H9 (cell line): ENCODE measurements around the gene MIB2. TPM values are rescaled to one million over a fixed set of nuclear protein-coding genes. Genes with fewer than 3 reads are reported as not detected.
A peak's percentile ranks its signal among the peaks of the same experiment; 100 is the strongest.

Source experiments
- DNase-seq: peaks from one replicate; pipeline ENCODE4 v3.0.0-alpha.2; 2017
- H2AFZ ChIP-seq: one replicate; pipeline ENCODE4 v1.6.1; 2013; ENCODE audit warnings: mild to moderate bottlenecking, low read length, control low read depth, moderate library complexity
- H2AK5ac ChIP-seq: 2 replicates; pipeline ENCODE4 v1.6.1; 2013; ENCODE audit warnings: low read length, control low read depth, mixed read lengths; ENCODE audit not compliant: insufficient read length
- H2BK120ac ChIP-seq: one replicate; pipeline ENCODE4 v1.6.1; 2013; ENCODE audit warnings: low read depth, mild to moderate bottlenecking, low read length, control low read depth, inconsistent platforms; ENCODE audit not compliant: poor library complexity, severe bottlenecking
- H2BK12ac ChIP-seq: 2 replicates; pipeline ENCODE4 v1.6.1; 2013; ENCODE audit warnings: low read length, control low read depth, mixed read lengths, low read depth; ENCODE audit not compliant: insufficient read length
- H2BK15ac ChIP-seq: 2 replicates; pipeline ENCODE4 v1.6.1; 2013; ENCODE audit warnings: low read depth, low read length, control low read depth
- H2BK20ac ChIP-seq: one replicate; pipeline ENCODE4 v1.6.1; 2013; ENCODE audit warnings: low read depth, mild to moderate bottlenecking, low read length, control low read depth, inconsistent platforms; ENCODE audit not compliant: poor library complexity, severe bottlenecking
- H2BK5ac ChIP-seq: 2 replicates; pipeline ENCODE4 v1.6.1; 2013; ENCODE audit warnings: low read length, control low read depth, mixed read lengths; ENCODE audit not compliant: insufficient read length
- H3K14ac ChIP-seq: 2 replicates; pipeline ENCODE4 v1.6.1; 2013; ENCODE audit warnings: low read length, control low read depth; ENCODE audit not compliant: insufficient read depth
- H3K18ac ChIP-seq: 2 replicates; pipeline ENCODE4 v1.6.1; 2013; ENCODE audit warnings: low read depth, mild to moderate bottlenecking, mixed read lengths, low read length, control low read depth; ENCODE audit not compliant: insufficient read length
- H3K23ac ChIP-seq: 2 replicates; pipeline ENCODE4 v1.6.1; 2013; ENCODE audit warnings: low read length, control low read depth, mixed read lengths, low read depth; ENCODE audit not compliant: insufficient read length
- H3K23me2 ChIP-seq: 2 replicates; pipeline ENCODE4 v1.6.1; 2013; ENCODE audit warnings: low read depth, mild to moderate bottlenecking, mixed read lengths, low read length, control low read depth; ENCODE audit not compliant: insufficient read length, poor library complexity, severe bottlenecking
- H3K27ac ChIP-seq: 2 replicates; pipeline ENCODE4 v1.5.1; 2013; ENCODE audit warnings: low read length, control low read depth, mixed read lengths, low read depth; ENCODE audit not compliant: insufficient read length
- H3K27me3 ChIP-seq: 2 replicates; pipeline ENCODE4 v1.6.1; 2013; ENCODE audit warnings: low read length, control low read depth, inconsistent platforms; ENCODE audit not compliant: insufficient read depth
- H3K4ac ChIP-seq: 2 replicates; pipeline ENCODE4 v1.6.1; 2013; ENCODE audit warnings: low read depth, mild to moderate bottlenecking, control low read depth, inconsistent platforms, low read length, moderate library complexity
- H3K4me1 ChIP-seq: 2 replicates; pipeline ENCODE4 v1.6.1; 2013; ENCODE audit warnings: low read length, control low read depth, inconsistent platforms; ENCODE audit not compliant: insufficient read depth
- H3K4me2 ChIP-seq: 2 replicates; pipeline ENCODE4 v1.6.1; 2013; ENCODE audit warnings: low read length, control low read depth, mixed read lengths; ENCODE audit not compliant: insufficient read length, insufficient read depth
- H3K56ac ChIP-seq: 2 replicates; pipeline ENCODE4 v1.6.1; 2013; ENCODE audit warnings: low read depth, mild to moderate bottlenecking, mixed read lengths, low read length, control low read depth; ENCODE audit not compliant: insufficient read length
- H3K79me1 ChIP-seq: 2 replicates; pipeline ENCODE4 v1.6.1; 2013; ENCODE audit warnings: low read depth, mild to moderate bottlenecking, moderate library complexity, low read length, control low read depth, inconsistent platforms; ENCODE audit not compliant: insufficient read depth, poor library complexity, severe bottlenecking
- H3K79me2 ChIP-seq: 2 replicates; pipeline ENCODE4 v1.6.1; 2013; ENCODE audit warnings: low read length, control low read depth, inconsistent platforms; ENCODE audit not compliant: insufficient read depth
- H3K9ac ChIP-seq: 2 replicates; pipeline ENCODE4 v1.6.1; 2013; ENCODE audit warnings: low read length, control low read depth, mixed read lengths; ENCODE audit not compliant: insufficient read length; ENCODE audit errors: extremely low read depth
- H3K9me3 ChIP-seq: one replicate; pipeline ENCODE4 v1.6.1; 2013; ENCODE audit warnings: low read depth, low read length, inconsistent platforms; ENCODE audit not compliant: control insufficient read depth
- H3T11ph ChIP-seq: one replicate; pipeline ENCODE4 v1.6.1; 2013; ENCODE audit warnings: mild to moderate bottlenecking, low read length, control low read depth, inconsistent platforms
- H4K20me1 ChIP-seq: one replicate; pipeline ENCODE4 v1.6.1; 2013; ENCODE audit not compliant: control insufficient read depth, insufficient read length, insufficient read depth
- H4K5ac ChIP-seq: 2 replicates; pipeline ENCODE4 v1.6.1; 2013; ENCODE audit warnings: low read depth, mild to moderate bottlenecking, mixed read lengths, low read length, control low read depth; ENCODE audit not compliant: insufficient read length
- H4K8ac ChIP-seq: replicated peaks from 2 replicates; pipeline ENCODE4 v1.6.1; 2013; ENCODE audit warnings: low read length, control low read depth, mixed read lengths, low read depth; ENCODE audit not compliant: insufficient read length
- H4K91ac ChIP-seq: 2 replicates; pipeline ENCODE4 v1.6.1; 2013; ENCODE audit warnings: low read depth, mild to moderate bottlenecking, moderate library complexity, mixed read lengths, low read length, control low read depth; ENCODE audit not compliant: insufficient read length
- H3K27ac Mint-ChIP-seq, 3 experiments: 2 replicates in 2 of 3; 3 replicates in 1 of 3; pipeline ENCODE4 v1.8.0; 2020 to 2021; ENCODE audit warnings: mixed read lengths in 3 of 3, mild to moderate bottlenecking in 1 of 3, moderate library complexity in 1 of 3
- H3K27me3 Mint-ChIP-seq: 2 replicates; pipeline ENCODE4 v1.8.0; 2021; ENCODE audit warnings: low read depth, mild to moderate bottlenecking, moderate library complexity, mixed read lengths
- H3K36me3 Mint-ChIP-seq, 3 experiments: 2 replicates in 2 of 3; 3 replicates in 1 of 3; pipeline ENCODE4 v1.8.0; 2020 to 2021; ENCODE audit warnings: low read depth in 3 of 3, mixed read lengths in 3 of 3; ENCODE audit not compliant: insufficient read depth in 1 of 3
- H3K4me1 Mint-ChIP-seq, 2 experiments: 2 replicates each; pipeline ENCODE4 v1.8.0; 2020; ENCODE audit warnings: mixed read lengths in 2 of 2
- H3K4me3 Mint-ChIP-seq, 2 experiments: 2 replicates in 1 of 2; 3 replicates in 1 of 2; pipeline ENCODE4 v1.8.0; 2020 to 2021; ENCODE audit warnings: mild to moderate bottlenecking in 2 of 2, mixed read lengths in 2 of 2, moderate library complexity in 1 of 2
- H3K9me3 Mint-ChIP-seq, 2 experiments: 2 replicates in 1 of 2; 3 replicates in 1 of 2; pipeline ENCODE4 v1.8.0; 2020; ENCODE audit warnings: mild to moderate bottlenecking in 2 of 2, mixed read lengths in 2 of 2, moderate library complexity in 1 of 2
- WGBS: extraction: QIAGEN DNeasy Blood & Tissue Kit; methylation state at CpG from one replicate; pipeline ENCODE4 v1.1.7; 2013; ENCODE audit warnings: missing lambda C conversion rate, low lambda C conversion rate, mixed read lengths; ENCODE audit not compliant: insufficient read length; ENCODE audit errors: extremely low coverage; 5-methylcytosine and 5-hydroxymethylcytosine counted together
- total RNA-seq: library from RNA; stranded (reverse); gene quantifications from 2 replicates; pipeline ENCODE4 v1.2.1, GENCODE V29; 2021
- TF ChIP-seq, protein P1 (sequence below): fragments of 200-600 bp; sonication (generic); conservative IDR thresholded peaks from 3 replicates; pipeline ENCODE4 v1.8.0; 2021; ENCODE audit warnings: antibody characterized with exemption, mild to moderate bottlenecking

Gene MIB2
- total RNA-seq, 1 experiment from 2014 or later = 77.8 TPM

- no peaks in the 10 kb centered on the region for H3K9me3 Mint-ChIP-seq
- no peak overlapping the region for H2BK120ac ChIP-seq
- peak overlapping the region in 1 of 2 experiments; percentile 15; a peak in 2 of 5 replicates for H3K4me3 Mint-ChIP-seq
- no peaks in the 10 kb centered on the region for H3K23me2 ChIP-seq
- H3K18ac ChIP-seq = no peak overlapping the region
- H3K27ac Mint-ChIP-seq = peak overlapping the region; percentile 83 to 93 (median 85); a peak in 6 of 7 replicates
- no peaks in the 10 kb centered on the region for H4K20me1 ChIP-seq
- no peak overlapping the region for H3T11ph ChIP-seq
- peak; percentile 50 for DNase-seq
- peaks cover 27 to 35% of the 10 kb centered on the region in 2 experiments for H3K4me1 Mint-ChIP-seq
- WGBS = no CpG with 5 or more reads among the region's 24 CpGs
- H3K36me3 Mint-ChIP-seq = peaks cover 0 to 9% (median 9%) of the 10 kb centered on the region in 3 experiments; a peak in 4 of 7 replicates
- H2BK12ac ChIP-seq = no peak overlapping the region
- no peaks in the 10 kb centered on the region for H3K9me3 ChIP-seq
- H3K4ac ChIP-seq = no peak overlapping the region
- H3K4me2 ChIP-seq = no peak overlapping the region
- H3K56ac ChIP-seq = no peak overlapping the region
- no peak overlapping the region for H3K23ac ChIP-seq
- no peak overlapping the region for H4K5ac ChIP-seq
- H3K79me2 ChIP-seq = peaks cover 2% of the 10 kb centered on the region; the same call in 1 of the 2 replicates
- H2BK5ac ChIP-seq = no peak overlapping the region
- no peak overlapping the region for H2BK20ac ChIP-seq
- no peak overlapping the region for H4K91ac ChIP-seq
- 0 out of 2 replicates have a peak overlapping the region, but pooled peaks have one; percentile 16 for H3K14ac ChIP-seq
- H3K27me3 ChIP-seq = no peaks in the 10 kb centered on the region
- peaks cover 2% of the 10 kb centered on the region; the same call in 1 of the 2 replicates for H3K4me1 ChIP-seq
- H2BK15ac ChIP-seq = no peak overlapping the region
- H2AK5ac ChIP-seq = no peak overlapping the region
- H3K27me3 Mint-ChIP-seq = no peaks in the 10 kb centered on the region
- H4K8ac ChIP-seq = no peak overlapping the region
- H2AFZ ChIP-seq = no peak overlapping the region
- H3K9ac ChIP-seq = peak overlapping the region; percentile 20
- H3K27ac ChIP-seq = no peak overlapping the region
- TF ChIP-seq, protein P1, sequence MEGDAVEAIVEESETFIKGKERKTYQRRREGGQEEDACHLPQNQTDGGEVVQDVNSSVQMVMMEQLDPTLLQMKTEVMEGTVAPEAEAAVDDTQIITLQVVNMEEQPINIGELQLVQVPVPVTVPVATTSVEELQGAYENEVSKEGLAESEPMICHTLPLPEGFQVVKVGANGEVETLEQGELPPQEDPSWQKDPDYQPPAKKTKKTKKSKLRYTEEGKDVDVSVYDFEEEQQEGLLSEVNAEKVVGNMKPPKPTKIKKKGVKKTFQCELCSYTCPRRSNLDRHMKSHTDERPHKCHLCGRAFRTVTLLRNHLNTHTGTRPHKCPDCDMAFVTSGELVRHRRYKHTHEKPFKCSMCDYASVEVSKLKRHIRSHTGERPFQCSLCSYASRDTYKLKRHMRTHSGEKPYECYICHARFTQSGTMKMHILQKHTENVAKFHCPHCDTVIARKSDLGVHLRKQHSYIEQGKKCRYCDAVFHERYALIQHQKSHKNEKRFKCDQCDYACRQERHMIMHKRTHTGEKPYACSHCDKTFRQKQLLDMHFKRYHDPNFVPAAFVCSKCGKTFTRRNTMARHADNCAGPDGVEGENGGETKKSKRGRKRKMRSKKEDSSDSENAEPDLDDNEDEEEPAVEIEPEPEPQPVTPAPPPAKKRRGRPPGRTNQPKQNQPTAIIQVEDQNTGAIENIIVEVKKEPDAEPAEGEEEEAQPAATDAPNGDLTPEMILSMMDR = peak; percentile 50
- H3K79me1 ChIP-seq = no peaks in the 10 kb centered on the region
Observed at GRCh38 chr1:1678581-1679380, 63.5 kb downstream of the MIB2 start.

Other genes with a start within 250 kb of the MIB2 start
- 196 and 209 TPM in 2 replicates for gene AURKAIP1, start 240.3 kb upstream of the MIB2 start, total RNA-seq
- 160 and 173 TPM in 2 replicates for gene CCNL2, start 216.2 kb upstream of the MIB2 start, total RNA-seq
- 156 and 162 TPM in 2 replicates for gene MRPL20, start 208.2 kb upstream of the MIB2 start, total RNA-seq
- gene ANKRD65, start 194.2 kb upstream of the MIB2 start, total RNA-seq = 3.1 and 3.2 TPM in 2 replicates
- gene VWA1, start 179.8 kb upstream of the MIB2 start, total RNA-seq = 55.6 and 57.1 TPM in 2 replicates
- gene ATAD3C, start 165.8 kb upstream of the MIB2 start, total RNA-seq = 7.5 and 7.7 TPM in 2 replicates
- 76.8 and 78.6 TPM in 2 replicates for gene ATAD3B, start 143.7 kb upstream of the MIB2 start, total RNA-seq
- gene ATAD3A, start 103.3 kb upstream of the MIB2 start, total RNA-seq = 55.8 and 59.4 TPM in 2 replicates
- 7.7 and 8.7 TPM in 2 replicates for gene TMEM240, start 74.9 kb upstream of the MIB2 start, total RNA-seq
- 179 and 186 TPM in 2 replicates for gene SSU72, start 40.6 kb upstream of the MIB2 start, total RNA-seq
- gene FNDC10, start 15.4 kb upstream of the MIB2 start, total RNA-seq = 15.2 TPM in 2 replicates
- 12.5 and 13.7 TPM in 2 replicates for gene MMP23B, start 16.7 kb downstream of the MIB2 start, total RNA-seq
- gene CDK11B, start 43.5 kb downstream of the MIB2 start, total RNA-seq = 30.1 and 33.3 TPM in 2 replicates
- 39.6 and 41.7 TPM in 2 replicates for gene SLC35E2B, start 77.3 kb downstream of the MIB2 start, total RNA-seq
- 49.5 and 50.1 TPM in 2 replicates for gene CDK11A, start 108.9 kb downstream of the MIB2 start, total RNA-seq
- gene NADK, start 163.0 kb downstream of the MIB2 start, total RNA-seq = 104 and 105 TPM in 2 replicates